HG02938 (cell line): ENCODE measurements around the gene APBA3.
"Not testable (repeated sequence)": the region's sequence is repeated elsewhere in the genome, so short reads cannot be mapped to it uniquely, and the experiment has no call there.

Experiments used
- ATAC-seq: cut with Tn5 transposase; IDR thresholded peaks from one replicate; pipeline ENCODE4 v1.9.1; 2021; ENCODE audit warnings: mild to moderate bottlenecking, moderate library complexity; ENCODE audit not compliant: unreplicated experiment

APBA3 gene

DNA sequence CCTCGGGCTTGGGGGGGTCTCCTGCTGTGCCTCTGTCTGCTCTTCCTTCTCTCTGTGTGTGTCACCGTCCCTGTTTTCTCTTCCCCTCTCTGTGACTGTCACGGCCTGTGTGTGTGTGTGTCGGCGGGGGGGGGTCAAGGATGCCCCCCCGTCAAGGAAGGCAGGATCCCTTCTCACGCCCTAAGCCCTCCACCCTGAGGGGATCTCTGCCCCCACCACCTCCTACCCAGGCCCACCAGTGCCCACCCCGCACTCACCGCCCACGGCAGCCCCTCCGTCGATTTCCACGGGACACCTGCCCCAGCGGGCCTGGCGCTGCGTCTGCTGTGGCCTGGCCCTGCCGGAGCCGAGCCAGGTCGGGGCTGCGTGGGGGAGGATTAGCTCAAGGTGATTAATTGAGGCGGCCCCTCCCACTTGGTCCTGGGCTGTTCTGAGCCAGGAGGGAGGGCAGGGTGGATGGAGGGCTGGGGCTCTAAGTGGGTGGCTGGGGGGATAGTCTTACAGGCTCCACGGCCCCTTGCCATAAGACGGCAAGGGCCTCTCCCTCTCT is 10.5 kb upstream of the APBA3 start, which contains the start of gene RAX2:
RAX2 (minus strand) TSS at position 323 of the 550 bp plus-strand sequence. CDS start 486 bp downstream, outside the sequence.
- no peak for ATAC-seq

DNA sequence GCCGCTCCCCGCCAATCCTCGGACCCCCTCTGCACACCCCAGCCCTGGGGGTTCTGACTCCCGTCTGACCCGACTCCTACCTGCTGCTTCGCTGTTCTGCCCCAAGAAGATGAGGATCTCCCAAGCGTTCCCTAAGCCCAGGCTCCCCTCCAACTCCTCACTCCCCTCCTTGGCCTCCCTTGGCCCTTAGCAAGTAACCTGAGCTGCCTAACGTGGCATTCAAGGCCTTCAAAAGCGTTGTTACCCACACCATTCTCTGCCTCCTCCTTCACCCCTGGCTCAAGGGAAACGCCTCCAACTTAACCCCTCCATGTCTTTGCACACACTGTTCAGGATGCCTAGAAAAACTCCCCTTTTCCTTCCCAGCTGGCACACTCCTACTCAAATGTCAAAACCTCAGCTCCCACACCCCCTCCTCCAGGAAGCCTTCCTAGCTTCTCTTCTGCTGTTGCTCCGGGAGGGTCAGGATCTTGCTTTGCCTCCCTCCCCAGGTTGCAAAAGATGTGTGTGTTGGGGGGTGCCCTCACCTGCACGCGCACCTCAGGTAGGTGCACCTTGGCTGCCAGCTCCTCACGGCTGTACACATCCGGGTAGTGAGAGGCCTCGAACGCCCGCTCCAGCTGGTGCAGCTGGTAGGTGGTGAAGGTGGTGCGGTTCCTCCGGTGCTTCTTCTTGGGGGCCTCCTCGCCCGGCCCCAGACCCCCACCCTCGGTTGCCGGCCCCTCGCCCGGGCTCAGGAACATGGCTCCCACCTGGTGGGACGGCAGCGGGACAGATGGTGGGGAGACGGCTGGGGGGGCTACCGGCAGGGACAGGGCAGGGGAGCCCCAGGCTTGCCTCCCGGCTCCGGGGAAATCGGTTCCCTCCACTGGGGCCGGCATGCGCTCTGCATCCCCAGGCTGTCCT is 9.8 kb upstream of the APBA3 start:
- no peak for ATAC-seq

DNA sequence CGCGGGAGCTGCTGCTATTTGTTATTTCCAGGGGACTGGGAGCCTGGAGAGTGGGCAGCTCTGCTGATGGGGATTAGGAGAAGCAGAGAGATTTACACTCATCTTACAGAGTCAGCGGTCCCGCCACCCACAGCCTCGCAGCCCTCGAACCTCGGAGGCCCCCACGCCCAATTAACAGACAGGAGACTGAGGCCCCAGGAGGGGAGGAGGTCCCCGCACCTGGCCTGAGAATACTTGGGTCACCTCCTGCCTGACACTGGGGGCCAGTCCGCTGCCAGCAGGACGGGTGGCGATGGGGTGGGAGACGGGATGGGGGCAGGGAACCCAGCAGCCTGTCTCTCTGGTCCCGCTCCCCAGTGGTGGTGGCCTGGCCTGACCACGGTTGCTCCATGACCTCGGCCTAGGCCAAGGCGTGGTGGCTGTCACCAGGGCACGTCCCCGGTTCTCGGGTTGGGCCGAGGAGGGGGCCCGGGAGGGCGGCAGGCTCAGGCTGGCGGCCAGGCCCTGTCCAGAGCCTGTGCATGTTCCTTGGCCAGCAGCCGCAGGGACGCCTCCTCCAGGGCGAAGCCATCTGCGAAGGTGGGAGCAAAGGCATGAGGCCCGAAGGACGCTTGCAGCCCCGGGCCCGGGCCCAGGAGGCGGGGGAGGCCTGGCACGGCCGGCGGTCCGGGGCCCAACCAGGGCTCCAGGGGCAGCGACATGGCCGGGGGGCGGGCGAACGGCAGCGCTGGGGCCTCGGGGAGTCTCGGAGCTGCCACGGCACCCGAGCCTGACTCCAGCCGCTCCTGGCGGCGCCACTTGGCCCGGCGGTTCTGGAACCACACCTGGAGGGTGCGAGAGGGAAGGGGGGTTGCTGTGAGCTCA is 8.9 kb upstream of the APBA3 start:
- no peak for ATAC-seq

DNA sequence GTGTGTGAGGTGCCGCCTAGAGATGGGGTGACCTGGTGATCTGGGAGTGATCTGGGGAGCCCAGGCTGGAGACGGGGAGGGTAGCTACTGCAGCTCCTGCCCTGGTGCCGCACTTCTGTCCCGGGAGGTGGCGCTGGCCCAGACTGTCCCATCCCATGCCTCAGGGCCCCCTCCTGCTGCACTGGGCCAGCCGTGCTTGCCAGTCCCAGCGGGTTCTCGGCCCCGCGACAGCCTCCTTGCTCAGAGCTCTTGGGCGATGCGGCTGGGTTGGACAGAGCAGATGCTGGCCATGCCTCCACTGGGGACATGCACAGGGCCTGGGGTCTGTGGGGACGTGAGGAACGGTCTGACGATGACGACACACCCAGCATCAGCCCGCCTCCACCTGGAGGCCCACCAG is 8.0 kb upstream of the APBA3 start:
- no peak for ATAC-seq

DNA sequence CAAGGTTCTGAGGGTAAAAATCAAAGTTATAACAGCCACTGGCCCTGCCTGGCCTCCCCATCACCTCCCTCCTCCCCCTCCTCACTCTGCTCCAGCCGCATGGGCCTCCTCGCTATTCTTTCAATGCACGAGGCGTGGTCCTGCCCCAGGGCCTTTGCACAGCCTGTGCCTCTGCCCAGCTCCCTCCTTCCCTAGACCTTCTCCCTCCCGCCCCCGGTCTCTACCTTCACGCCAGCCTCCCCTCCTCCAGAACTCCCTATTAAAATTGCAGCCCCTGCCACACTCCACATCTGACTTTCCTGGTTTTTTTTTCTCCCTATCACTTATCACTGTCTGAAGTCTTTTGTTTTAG is 7.2 kb upstream of the APBA3 start:
- ATAC-seq, result no peak

DNA sequence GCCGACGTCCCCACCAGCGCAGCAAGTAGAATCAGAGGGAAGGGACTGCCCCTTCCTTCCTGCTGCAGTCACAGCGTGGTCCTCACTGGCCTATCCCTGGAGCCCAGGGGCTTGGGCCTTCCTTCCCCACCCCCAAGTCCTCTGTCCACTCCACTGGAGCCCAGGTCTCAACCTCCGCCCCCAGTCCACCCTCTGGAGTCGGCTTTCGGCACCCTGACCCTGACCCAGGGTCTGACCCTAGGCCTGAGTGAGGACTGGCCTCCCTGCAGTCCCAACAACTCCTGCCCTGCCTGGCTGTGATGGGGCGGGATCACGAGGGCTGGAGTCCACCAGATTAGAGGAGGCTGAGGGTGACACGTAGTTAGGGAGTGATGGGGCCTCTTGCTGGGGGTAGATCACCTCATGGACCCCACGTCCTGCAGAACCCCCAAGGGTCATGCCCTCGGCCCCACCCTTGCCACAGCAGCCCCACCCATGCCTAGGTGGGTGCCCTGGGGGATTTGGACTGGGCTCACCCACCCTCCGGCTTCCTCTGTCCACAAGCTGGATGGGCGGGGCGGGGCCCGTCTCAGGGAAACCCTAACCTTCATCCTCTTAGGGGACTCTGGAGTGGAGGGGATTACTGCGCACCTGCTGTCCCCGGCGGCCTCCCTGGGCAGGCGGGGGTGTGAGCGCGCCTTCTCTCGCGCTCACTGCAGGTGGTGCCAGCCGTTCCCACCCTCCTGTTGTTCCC is 6.7 kb upstream of the APBA3 start:
- no peak for ATAC-seq

DNA sequence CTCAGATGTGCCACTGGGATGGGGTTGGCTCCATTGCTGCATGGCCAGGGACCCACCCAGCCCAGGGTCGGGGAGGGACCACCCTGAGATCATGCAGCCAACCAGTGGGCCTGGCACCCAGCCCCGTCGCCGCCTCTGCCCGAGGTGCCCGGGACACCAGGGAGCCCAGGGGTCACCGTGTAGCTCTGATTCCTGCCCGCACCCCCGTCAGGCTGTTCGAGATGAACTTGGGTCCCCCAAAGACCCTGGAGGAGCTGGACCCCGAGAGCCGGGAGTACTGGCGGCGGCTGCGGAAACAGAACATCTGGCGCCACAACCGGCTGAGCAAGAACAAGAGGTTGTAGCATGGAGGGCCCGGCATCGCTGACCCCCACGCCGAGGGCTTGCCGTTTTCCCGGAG is 5.6 kb upstream of the APBA3 start:
- no peak for ATAC-seq

DNA sequence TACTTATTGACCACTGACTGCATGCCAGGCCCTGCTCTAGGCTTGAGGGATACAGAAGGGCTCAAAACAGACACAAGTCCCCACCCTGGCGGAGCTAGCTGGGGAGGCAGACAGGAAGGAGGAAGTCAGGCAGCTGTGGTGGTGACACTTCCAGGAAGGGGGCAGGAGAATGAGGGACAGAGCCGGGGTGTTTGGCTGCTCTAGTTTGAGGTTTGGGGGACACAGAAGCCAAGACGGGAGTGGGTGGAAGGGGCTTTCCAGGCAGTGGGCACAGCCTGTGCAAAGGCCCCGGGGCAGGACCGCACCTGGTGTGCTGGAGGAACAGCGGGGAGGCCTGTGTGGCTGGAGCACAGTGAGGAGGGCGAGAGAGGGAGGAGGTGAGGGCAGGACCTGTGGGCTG is 5.0 kb upstream of the APBA3 start:
- ATAC-seq, result no peak

DNA sequence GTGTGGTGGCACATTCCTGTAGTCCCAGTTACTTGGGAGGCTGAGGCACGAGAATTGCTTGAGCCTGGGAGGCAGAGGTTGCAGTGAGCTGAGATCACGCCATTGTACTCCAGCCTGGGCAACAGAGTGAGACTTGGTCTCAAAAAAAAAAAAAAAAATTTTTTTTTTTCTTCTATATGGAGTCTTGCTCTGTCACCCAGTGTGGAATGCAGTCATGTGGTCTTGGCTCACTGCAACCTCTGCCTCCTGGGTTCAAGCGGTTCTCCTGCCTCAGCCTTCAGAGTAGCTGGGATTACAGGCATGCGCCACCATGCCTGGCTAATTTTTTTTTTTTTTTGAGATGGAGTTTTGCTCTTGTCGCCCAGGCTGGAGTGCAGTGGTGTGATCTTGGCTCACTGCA is 4.3 kb upstream of the APBA3 start:
- ATAC-seq, result not testable (repeated sequence)

DNA sequence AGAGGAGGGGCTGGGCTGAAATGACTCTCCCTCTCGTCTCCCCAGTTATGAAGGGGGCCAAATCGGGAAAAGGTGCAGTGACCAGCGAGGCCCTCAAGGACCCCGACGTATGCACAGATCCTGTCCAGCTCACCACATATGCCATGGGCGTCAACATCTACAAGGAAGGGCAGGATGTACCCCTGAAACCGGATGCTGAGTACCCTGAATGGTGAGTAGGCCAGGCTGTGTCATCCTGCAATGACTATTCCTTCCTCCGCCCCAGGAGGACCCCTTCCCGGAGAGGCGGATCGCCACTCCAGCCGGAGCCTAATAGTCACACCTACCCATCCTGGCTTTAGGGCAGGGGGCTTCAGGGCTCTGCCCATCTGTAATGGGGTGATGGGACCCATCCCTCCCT is 3.6 kb upstream of the APBA3 start:
- ATAC-seq, result no peak

DNA sequence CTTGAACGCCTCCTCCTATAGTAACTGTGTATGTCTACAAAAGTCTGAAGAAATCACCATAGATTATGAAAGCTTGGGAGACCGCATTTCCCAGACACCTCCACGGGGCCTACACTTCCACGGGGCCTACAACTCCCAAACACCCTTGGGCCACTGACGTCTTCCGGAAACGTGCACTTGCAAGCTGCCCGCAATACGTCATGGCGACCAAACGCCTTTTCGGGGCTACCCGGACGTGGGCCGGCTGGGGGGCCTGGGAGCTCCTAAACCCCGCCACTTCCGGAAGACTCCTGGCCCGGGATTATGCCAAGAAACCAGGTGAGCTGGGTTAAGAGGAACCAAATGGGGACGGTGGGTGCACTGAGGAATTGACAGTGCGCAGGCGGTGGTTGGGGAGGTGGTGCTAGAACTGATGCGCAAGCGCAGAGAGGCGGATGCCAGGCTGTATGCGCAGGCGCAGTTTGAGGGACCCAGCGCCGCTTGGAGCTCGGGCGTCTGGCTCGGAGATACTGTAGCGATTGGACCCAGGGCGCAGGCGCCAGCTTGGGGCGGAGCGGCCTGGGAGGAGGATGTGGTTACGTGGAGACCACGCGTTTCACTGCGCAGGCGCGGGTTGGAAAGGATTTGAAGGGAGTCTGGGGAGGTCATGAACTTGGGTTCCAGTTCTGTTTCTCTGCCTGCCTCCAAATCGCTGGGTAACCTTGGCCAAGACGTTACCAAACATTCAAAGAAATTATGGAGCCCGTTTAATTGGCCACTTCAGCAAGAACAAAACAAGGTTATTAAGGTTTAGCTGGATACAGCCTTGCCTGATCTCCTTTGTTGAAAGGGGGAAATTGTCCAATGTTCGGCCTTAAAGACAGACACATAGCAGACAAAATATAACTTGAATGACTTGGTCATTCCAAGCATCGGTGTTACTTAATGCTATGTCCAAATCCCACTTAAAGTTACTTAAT is 1.3 kb upstream of the APBA3 start, which contains the start of gene MRPL54:
MRPL54 (plus strand) TSS at position 182 of the 959 bp plus-strand sequence; CDS start at position 201, 19 bp downstream.
- peak; percentile 75 for ATAC-seq

DNA sequence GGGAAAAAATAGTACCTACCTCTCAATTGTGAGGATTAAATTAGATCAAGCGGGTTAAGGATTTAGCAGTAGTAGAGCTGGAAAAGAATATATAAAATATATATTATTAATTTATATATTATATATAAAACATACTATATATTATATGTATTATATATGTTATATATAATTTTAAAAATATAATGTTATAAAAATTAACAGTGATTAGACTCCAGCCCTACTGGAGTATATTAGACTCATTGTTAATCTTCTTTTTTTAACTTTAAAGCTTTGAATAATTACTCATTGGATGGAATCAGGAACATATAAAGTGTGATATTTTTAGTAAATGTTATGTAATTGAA is 610 bp upstream of the APBA3 start:
- no peak for ATAC-seq

DNA sequence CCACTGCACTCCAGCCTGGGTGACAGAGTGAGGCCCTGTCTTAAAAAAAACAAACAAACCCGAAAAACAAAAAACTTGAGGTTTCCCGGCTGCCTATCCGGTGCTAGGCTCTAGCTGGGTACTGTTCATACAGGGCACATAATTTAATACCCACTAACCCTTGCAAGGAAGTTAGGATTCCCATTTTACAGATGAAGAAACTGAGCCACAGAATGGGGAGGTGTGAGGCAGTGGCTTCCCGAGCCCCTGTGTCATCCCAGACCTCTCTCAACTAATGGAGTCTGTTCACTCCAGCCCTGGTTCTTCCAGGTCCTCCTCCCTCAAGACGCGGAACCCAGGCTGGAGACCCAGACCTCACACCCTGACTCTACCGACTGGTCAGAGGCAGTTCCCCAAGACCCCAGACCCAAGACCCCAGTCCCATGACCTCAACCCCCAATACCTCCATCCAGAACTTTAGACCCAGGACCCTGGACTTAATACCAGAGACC is 576 bp downstream of the APBA3 start:
- ATAC-seq, result no peak

DNA sequence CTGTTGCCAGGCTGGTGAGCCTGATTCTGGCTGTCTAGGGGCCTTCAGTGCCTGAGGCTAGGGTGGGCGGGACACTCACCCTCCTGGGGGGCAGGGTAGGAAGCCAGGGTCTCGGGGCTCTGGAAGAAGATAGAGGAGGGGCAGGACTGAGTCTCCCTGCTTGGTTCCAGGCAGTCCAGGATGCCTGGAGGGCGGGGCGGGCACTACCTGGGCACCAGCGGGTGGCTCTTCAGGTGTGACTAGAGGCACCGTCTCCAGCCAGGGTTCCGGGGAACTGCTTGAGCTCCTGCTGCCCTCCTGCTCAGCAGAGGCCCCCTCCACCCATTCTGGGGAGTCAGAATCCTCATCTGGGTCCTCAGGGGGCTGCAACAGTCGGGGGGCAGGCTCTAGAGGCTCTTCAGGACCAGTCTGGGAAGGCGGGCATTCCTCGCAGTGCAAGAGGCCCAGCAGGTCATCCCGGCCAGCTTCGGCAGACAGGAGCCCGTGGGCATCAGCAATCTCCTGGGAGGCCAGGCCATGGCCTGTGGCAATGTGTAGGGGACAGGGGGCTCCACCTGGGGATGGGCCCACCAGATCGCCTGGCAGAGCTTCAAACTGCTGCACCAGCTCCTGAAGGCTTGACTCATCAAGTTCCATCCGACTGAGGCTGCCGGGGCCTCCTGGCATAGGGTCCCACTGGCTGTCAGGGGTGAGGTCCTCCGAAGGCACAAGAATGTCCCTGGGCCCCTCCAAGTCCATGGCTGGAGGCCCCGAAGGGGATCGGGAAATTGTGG is 1.8 kb downstream of the APBA3 start:
- ATAC-seq, result no peak

DNA sequence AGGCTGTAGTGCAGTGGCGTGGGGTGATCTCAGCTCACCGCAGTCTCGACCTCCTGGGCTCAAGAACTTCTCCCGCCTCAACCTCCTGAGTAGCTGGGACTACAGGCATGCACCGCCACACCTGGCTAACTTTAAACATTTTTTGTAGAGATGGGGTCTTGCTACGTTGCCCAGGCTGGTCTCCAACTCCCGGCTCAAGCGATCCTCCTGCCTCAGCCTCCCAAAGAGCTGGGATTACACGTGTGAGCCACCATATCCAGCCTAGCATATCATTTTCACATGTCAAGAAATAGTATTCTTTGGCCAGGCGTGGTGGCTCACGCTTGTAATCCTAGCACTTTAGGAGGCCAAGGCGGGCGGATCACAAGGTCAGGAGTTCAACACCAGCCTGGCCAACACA is 3.2 kb downstream of the APBA3 start:
- ATAC-seq, result not testable (repeated sequence)

DNA sequence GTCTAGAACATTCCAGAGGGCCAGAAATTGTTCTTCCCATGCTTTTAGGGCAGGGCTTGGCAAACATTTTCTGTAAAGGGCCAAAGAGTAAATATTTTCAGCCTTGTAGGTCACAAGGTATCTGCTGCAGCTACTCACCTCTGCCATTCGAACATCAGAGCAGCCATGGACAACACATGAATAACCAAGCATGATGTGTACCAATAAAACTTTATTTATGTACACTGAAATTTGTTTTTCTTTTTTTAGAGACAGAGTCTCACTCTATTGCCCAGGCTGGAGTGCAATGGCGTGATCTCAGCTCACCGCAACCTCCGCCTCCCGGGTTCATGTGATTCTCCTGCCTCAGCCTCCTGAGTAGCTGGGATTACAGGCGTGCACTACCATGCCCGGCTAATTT is 3.8 kb downstream of the APBA3 start:
- not testable (repeated sequence) for ATAC-seq

DNA sequence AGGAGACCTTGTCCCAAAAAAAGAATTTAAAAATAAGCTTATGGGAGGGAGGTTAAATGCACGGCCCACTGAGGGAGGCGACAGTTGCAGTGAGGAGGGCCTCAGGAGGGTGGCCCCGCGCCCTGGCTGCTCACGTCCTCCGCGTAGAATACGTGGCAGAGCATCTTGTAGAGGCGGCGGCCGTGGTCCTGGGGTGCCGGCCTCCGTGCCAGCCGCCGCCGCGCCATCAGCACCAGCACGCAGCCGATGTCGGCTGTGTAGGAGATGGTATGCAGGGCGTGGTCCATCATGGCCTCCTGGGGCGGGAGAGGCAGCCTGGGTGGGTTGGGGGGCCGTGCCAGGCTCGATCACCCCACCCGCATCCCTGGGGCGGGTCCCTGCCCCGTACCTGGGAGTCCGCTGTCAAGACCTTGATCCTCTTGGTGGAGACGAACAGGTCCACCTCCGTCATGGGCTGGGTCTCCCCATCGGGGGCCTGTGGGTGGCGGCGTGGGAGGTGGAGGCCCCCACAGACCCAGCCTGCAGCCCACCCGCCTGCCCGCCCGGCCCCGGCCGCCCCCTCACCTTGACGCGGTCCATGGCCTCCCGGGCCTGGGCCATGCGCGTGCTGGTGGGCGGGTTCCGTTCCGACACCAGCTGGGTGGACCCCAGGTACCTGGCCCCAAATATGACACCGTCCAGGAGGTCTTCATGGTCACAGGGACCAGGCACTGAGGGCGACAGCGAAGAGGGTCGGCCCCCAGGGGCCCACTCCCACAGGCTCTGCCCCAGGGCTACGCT is 7.7 kb downstream of the APBA3 start:
- no peak for ATAC-seq

DNA sequence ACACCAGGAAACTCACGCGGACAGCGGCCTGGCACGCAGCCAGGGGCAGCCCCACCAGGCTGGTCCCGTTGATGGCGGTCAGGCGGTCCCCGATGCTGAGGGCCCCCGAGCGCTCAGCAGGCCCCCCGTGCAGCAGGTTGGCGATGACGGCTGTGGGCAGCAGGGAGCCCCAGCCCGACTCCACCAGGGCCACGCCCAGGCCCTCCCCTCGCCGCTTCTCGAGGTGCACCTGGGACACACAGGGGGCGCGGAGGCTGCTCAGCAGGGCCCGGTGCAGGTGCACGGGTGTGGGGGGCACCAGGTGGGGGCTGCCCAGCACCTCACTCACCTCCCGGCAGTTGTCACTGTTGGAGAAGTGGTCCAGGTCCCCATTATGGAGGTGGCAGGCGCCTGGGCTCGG is 9.0 kb downstream of the APBA3 start:
- no peak for ATAC-seq
